Duodenal mucosa (tissue), 2 donors: ENCODE data around the gene SYNPR.
"Not testable (repeated sequence)": the region's sequence is repeated elsewhere in the genome, so short reads cannot be mapped to it uniquely, and the experiment has no call there.

Experiments used
- H3K27ac ChIP-seq: one replicate; pipeline ENCODE4 v1.7.0; 2013; ENCODE audit warnings: low read depth, low read length
- H3K27me3 ChIP-seq, 2 donors: one replicate each; pipeline ENCODE4 v1.7.0; 2013; ENCODE audit warnings: low read length in 2 of 2, control low read depth in 1 of 2; ENCODE audit not compliant: insufficient read depth in 2 of 2, control insufficient read depth in 1 of 2
- H3K36me3 ChIP-seq, 2 donors: one replicate each; pipeline ENCODE4 v1.7.0; 2013; ENCODE audit warnings: low read length in 2 of 2, control low read depth in 1 of 2; ENCODE audit not compliant: insufficient read depth in 2 of 2, control insufficient read depth in 1 of 2
- H3K4me1 ChIP-seq, 2 donors: one replicate each; pipeline ENCODE4 v1.7.0; 2013; ENCODE audit warnings: low read length in 2 of 2, control low read depth in 1 of 2; ENCODE audit not compliant: insufficient read depth in 2 of 2, control insufficient read depth in 1 of 2
- H3K4me3 ChIP-seq, 2 donors: one replicate each; pipeline ENCODE4 v1.7.0; 2013; ENCODE audit warnings: low read length in 2 of 2, low read depth in 1 of 2
- H3K9ac ChIP-seq, 2 donors: one replicate each; pipeline ENCODE4 v1.7.0; 2013; ENCODE audit warnings: low read length in 2 of 2, low read depth in 1 of 2
- H3K9me3 ChIP-seq, 2 donors: one replicate each; pipeline ENCODE4 v1.7.0; 2013; ENCODE audit warnings: low read length in 2 of 2, control low read depth in 1 of 2; ENCODE audit not compliant: control insufficient read depth in 1 of 2

Gene SYNPR

GRCh38 chr3:63251499-63251898 is 26.6 kb upstream of the SYNPR start:
- Histone ChIP-seq H3K36me3 (no peaks in the 10 kb centered on the region), H3K27me3 (no peaks in the 10 kb centered on the region), H3K4me1 (no peaks in the 10 kb centered on the region), H3K27ac (no peak overlapping the region), H3K9ac (no peak overlapping the region), H3K9me3 (peaks cover 0 to 2% of the 10 kb centered on the region in 2 donors), H3K4me3 (no peak overlapping the region)

- not testable (repeated sequence) for H3K9ac ChIP-seq, H3K36me3 ChIP-seq, H3K9me3 ChIP-seq, H3K4me1 ChIP-seq, H3K4me3 ChIP-seq, H3K27me3 ChIP-seq, H3K27ac ChIP-seq
Measured at GRCh38 chr3:63255819-63256218, 22.3 kb upstream of the SYNPR start.

GRCh38 chr3:63264716-63265115 is 13.4 kb upstream of the SYNPR start:
- Histone ChIP-seq H3K27me3 (no peaks in the 10 kb centered on the region), H3K4me3 (no peak overlapping the region), H3K9ac (no peak overlapping the region), H3K36me3 (no peaks in the 10 kb centered on the region), H3K9me3 (no peaks in the 10 kb centered on the region), H3K27ac (no peak overlapping the region), H3K4me1 (no peaks in the 10 kb centered on the region)

GRCh38 chr3:63274359-63274758 is 3.7 kb upstream of the SYNPR start:
- no peak overlapping the region for H3K27ac ChIP-seq
- no peaks in the 10 kb centered on the region for H3K9me3 ChIP-seq
- H3K4me3 ChIP-seq = no peak overlapping the region
- no peaks in the 10 kb centered on the region for H3K36me3 ChIP-seq
- no peak overlapping the region for H3K9ac ChIP-seq
- peaks cover 20% of the 10 kb centered on the region in 2 donors for H3K27me3 ChIP-seq
- H3K4me1 ChIP-seq = peaks cover 0 to 6% of the 10 kb centered on the region in 2 donors

- no peak overlapping the region for H3K27ac ChIP-seq
- no peak overlapping the region for H3K4me3 ChIP-seq
- peaks cover 23 to 34% of the 10 kb centered on the region in 2 donors for H3K27me3 ChIP-seq
- H3K4me1 ChIP-seq = peaks cover 0 to 6% of the 10 kb centered on the region in 2 donors
- H3K36me3 ChIP-seq = no peaks in the 10 kb centered on the region
- no peak overlapping the region for H3K9ac ChIP-seq
- no peaks in the 10 kb centered on the region for H3K9me3 ChIP-seq
Measured at GRCh38 chr3:63279005-63279841, 1.1 kb downstream of the SYNPR start.

- H3K27me3 ChIP-seq = no peaks in the 10 kb centered on the region
- H3K36me3 ChIP-seq = no peaks in the 10 kb centered on the region
- H3K9me3 ChIP-seq = no peaks in the 10 kb centered on the region
- H3K4me3 ChIP-seq = no peak overlapping the region
- no peak overlapping the region for H3K27ac ChIP-seq
- no peaks in the 10 kb centered on the region for H3K4me1 ChIP-seq
- no peak overlapping the region for H3K9ac ChIP-seq
Measured at GRCh38 chr3:63287610-63288009, 9.5 kb downstream of the SYNPR start.

GRCh38 chr3:63290686-63291085 is 12.6 kb downstream of the SYNPR start:
- Histone ChIP-seq H3K4me1 (no peaks in the 10 kb centered on the region), H3K4me3 (no peak overlapping the region), H3K36me3 (no peaks in the 10 kb centered on the region), H3K27me3 (no peaks in the 10 kb centered on the region), H3K27ac (no peak overlapping the region), H3K9ac (no peak overlapping the region), H3K9me3 (no peaks in the 10 kb centered on the region)

GRCh38 chr3:63294332-63294731 is 16.2 kb downstream of the SYNPR start:
- no peak overlapping the region for H3K27ac ChIP-seq
- no peaks in the 10 kb centered on the region for H3K4me1 ChIP-seq
- no peaks in the 10 kb centered on the region for H3K36me3 ChIP-seq
- no peaks in the 10 kb centered on the region for H3K27me3 ChIP-seq
- H3K9ac ChIP-seq = no peak overlapping the region
- peaks cover 0 to 4% of the 10 kb centered on the region in 2 donors for H3K9me3 ChIP-seq
- no peak overlapping the region for H3K4me3 ChIP-seq

GRCh38 chr3:63295356-63295755 is 17.2 kb downstream of the SYNPR start:
- no peaks in the 10 kb centered on the region for H3K4me1 ChIP-seq
- H3K9me3 ChIP-seq = peaks cover 0 to 4% of the 10 kb centered on the region in 2 donors
- no peak overlapping the region for H3K27ac ChIP-seq
- no peaks in the 10 kb centered on the region for H3K27me3 ChIP-seq
- no peak overlapping the region for H3K9ac ChIP-seq
- H3K36me3 ChIP-seq = no peaks in the 10 kb centered on the region
- H3K4me3 ChIP-seq = no peak overlapping the region

- Histone ChIP-seq H3K9me3 (peaks cover 0 to 4% of the 10 kb centered on the region in 2 donors), H3K36me3 (no peaks in the 10 kb centered on the region), H3K4me1 (no peaks in the 10 kb centered on the region), H3K4me3 (no peak overlapping the region), H3K9ac (no peak overlapping the region), H3K27ac (no peak overlapping the region), H3K27me3 (no peaks in the 10 kb centered on the region)
Measured at GRCh38 chr3:63295806-63296205, 17.7 kb downstream of the SYNPR start.
